Head of caudate nucleus (tissue), 42 donors: ENCODE data around the gene MIPEP.

Experiments
- DNase-seq, 42 donors: peaks; one replicate each; pipeline versions ENCODE4 v3.0.0 to v3.0.0-alpha.2; 2020 to 2021; ENCODE audit warnings: mixed read lengths in 7 of 42
- intact Hi-C: fragments of 100-400 bp; cut with DNase I; formaldehyde crosslinking; loops from one replicate; pipeline ENCODE4 v1.15.0; 2022

Gene MIPEP

DNA sequence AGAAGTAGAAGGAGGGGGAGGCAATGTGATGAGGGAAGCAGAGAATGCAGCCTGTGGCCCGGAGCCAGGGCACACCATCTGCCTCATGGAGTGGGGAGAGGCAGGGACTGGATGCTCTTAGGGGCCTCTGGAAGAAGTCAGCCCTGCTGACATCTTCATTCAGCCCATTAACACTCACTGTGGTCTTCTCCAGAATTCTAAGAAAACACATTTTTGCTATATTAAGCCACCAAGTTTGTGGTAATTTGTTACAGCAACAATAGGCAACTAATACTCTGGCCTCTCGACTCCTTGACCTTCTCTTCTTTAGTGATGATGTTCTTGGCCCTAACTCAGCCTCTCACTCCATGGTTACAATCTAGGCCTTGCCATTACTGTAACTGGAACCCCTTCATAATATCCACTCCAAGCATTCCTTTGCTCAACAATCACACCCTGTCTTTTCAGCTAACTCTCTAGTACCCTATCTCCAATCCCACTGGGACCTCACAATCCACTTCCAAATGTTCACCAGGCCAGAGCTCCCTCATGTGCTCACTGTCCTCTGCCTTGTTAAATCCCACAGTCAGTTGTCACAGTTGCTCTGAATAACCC, 98.5 kb downstream of the MIPEP start:
- DNase-seq = no peak

DNA sequence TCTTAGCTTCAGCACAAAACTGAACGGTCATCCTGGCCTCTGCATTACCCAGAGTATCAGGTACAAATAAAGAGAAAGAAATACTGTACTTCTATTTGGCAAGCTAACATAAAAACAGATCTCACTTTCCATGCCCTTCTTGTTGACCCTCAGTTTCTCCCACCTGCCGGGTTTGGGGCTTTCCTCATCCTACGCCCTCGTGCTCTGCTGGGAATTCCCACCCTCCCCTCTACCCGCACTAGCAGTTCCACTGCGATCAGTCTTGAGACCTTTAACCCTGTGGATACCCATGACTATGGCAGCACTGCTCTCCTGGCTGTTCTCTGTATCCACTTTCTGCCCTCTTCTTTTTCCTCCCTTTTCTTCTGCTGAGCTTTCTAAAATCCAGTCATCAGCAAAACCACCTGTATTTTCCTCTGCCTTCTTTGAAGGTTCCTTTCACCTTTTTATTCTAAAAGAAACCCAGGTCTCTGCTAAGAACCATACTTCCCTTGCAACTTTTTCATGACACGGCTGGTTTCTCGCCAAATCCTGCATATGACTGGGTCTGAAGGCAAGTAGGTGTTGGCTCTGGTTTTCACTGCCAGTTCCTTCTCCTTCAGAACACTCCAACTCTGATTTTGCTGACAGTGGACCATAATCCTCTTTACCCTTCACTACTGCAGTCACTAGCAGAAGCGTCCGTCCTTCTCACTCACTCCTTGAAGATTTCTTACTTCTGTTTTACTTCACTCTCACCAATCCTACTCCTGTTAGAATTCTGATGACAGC, 99.4 kb downstream of the MIPEP start:
- DNase-seq = no peak
- intact Hi-C loops = no loop called here

More for the DNA sequence above, 98.5 kb downstream of the MIPEP start:
- intact Hi-C loops = no loop called here

DNA sequence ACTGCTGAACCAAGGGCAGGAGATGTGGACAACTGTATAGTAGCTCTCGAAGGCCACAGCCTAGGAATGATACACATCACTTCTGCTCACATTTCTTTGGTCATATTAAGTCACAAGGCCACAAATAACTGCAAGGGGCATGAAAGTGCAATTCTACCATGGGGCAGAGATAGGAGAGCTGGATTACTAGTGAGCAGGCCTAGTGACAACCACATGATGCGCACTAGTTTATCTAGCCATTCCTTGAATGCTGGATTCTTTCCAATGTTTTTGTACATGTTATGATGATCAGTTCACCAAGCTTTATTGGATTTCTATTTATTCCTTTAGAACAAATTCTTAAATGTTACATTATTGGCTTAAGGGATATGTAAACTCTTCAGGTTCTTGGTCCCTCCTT, 100.7 kb downstream of the MIPEP start:
- DNase-seq = no peak
- intact Hi-C loops = no loop called here

DNA sequence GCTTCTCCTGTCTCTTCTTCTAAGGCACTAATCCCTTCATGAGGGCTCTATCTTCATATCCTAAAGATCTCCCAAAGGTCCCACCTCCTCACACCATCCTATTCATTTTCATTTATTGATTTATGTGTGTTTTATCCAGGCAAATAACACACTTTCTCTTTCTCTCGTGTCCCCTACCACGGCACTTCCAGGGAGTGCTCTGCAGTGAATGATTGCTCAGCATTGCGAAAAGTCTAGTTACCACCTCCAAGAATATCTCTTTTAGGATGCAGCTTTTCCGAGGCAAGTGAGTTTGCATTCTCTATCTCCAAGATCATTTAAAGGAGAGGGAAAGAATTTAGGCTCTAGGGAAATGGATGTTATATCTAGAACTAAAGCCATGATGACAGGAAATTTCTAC, 101.7 kb downstream of the MIPEP start:
- intact Hi-C loops = no loop called here
- DNase-seq = peak in 1 of 42 donors; percentile 10

DNA sequence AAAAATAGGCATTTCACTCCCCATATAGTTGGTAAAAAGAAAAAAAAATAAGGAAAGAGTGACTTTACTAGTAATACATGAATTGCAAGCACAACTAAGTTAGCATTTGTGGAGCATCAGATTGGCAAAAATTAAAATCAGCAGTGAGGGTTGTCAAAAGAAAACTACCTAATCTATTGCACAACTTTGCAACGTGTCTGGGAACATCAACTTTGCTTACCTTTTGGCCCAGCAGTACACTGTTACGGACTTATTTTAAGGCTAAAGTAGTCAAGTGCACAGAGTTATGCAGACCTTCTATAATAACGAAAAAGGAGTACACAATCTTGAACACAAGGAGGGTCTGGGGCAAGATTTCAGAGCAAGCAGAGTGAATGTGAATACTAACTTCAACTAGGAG, 102.6 kb downstream of the MIPEP start:
- intact Hi-C loops = no loop called here
- DNase-seq = no peak

DNA sequence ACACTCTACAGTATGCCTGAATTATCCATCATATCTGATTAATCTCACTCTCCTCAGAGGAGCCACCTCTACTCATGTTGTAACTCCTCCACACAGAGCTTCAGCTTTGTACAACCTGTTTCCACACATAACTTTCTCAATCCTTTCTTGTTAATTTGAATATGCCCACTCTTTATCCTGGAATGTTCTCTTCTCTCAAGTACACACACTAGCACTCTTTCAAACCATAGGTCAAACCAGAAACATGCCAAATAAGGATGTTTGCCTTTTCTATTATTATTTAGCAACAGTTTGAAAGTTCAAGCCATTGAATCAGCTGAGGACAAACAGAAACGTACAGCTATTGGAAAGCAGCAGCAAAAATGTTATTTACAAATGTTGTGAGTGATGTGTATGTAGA, 110.3 kb downstream of the MIPEP start:
- intact Hi-C loops = no loop called here
- DNase-seq = peak in 2 of 42 donors; percentile 28 to 38

DNA sequence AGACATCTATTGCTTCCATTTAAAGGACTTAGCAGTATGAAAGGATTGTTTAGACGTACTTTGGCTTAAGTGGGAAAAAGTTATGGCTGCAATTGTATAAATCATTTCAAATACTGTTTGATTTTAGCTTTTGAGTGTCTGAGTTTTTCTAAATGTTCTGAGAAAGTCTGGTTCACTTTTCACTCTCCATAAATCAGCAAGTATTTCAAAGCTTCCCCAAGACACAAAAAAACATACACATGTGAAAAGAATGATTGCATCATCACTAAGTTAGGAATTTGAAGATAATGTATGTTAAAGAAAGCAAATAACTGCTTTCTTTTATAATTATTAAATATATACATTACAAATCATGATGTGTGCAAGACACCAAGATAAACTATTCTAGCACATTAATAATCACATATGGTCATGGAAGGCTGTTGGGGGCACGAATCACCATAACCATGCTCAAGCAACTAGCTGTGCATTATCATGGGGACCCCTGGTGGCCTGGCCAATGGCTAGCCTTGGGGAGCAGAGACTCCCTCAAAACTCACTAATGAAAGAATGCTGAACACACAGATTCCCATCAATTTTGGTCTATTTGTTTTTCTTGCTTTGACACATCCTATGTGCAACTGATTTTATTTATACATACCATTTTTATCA, 111.1 kb downstream of the MIPEP start:
- DNase-seq = no peak
- intact Hi-C loops = no loop called here

DNA sequence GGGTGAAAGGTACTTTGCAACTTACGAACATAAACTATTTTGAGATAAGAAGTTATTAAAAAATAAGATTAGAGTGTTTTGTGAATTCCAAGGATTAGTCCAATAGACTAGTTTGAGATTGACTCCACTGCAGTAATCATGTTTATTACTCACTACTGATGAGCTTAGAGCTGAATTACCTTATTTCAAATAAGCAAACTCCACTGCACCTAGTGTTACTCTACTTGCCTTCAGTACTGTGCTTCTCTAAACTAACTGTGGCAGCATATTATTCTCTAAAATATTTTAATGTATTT, 111.7 kb downstream of the MIPEP start:
- DNase-seq = no peak
- intact Hi-C loops = no loop called here

DNA sequence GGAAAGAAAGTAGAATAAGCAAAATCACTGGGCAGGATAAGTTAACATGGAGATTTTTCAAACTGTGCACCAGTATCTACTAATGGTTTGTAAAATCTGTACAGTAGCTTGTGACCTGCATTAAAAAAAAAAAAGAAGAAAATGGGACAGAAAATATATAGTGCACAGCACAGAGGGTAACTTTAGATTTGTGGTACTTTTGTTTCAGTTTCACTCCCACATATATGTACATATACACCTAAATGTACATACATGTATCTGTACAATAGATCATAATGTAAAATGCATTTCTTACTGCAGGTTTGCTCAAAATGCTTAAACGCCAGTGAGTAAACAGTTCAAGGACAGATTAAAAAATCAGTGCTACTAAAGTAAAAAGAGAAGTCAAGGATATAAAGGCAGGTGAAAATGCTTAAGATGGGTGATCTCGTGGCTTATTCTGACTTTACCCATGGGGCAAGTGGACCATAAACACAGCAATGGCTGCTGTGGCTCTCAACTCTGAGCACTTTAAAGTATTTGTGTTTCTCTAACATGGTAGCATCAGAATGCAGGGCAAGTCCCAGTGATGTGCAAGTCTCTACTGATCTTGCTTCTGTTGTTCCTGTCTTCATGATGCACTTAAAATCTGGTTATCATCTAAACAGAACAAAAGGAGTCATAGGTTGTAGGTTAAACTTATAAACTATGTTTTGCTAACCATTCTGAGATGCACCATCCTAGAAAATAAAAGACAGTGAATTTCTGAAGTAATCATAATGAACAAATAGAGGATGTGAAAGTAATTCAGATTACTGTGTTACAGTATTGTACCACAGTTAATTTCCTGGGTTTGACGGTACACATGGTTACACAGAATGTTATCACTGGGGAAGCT, 112.3 kb downstream of the MIPEP start:
- intact Hi-C loops = no loop called here

DNA sequence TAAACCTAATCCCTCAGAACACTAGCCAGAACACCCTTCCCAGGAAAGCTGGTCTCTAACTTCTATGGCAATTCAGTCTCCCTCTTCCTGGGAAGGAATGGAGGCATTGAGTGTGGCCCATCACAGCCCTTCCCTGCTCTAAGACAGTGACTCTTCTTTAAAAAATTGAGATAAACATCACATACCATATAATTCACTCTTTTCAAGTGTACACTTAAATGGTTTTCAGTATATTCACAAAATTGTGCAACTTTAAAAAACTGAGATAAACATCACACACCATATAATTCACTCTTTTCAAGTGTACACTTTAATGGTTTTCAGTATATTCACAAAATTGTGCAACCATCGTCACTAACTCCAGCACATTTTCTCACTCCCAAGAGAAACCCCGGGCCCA, 116.5 kb downstream of the MIPEP start:
- no peak for DNase-seq
- intact Hi-C loops = no loop called here

More for the DNA sequence above, 112.3 kb downstream of the MIPEP start:
- no peak for DNase-seq

DNA sequence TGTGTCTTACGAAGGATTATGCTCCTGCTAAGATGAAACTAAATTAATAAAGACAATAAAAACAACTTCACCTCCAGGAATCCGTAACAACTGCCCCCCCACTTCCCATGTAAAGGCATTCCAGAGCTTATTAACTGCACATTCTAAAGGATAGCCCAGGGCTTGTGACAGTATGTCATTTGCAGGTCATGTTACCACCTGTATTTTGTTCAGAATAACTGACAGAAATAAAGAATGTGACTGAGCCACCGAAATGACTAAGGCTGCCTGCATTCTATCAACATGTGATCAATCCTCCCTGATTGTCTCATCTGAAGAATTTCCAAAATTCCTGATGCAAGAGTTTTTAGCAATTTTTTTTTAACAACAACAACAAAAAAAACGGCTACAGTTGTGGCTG, 117.2 kb downstream of the MIPEP start:
- DNase-seq = no peak
- intact Hi-C loops = no loop called here

DNA sequence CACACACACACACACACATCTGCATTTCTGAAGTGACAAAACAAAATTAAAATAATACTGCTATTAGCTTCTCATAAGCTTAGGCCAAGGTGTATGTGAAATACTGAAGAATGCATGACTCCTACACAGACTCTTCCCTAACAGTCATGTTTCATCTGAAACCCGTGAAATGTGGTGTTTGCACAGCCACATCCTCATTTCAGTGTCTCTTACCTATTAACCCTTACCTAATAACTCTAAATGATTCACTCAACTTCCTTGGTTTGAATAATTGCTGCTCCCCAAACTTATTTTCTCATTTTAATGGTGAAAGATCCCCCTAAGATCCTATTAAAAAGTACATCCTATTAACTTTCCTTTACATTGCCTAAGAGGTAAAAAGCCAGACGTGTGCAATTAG, 117.6 kb downstream of the MIPEP start:
- intact Hi-C loops = no loop called here
- no peak for DNase-seq

DNA sequence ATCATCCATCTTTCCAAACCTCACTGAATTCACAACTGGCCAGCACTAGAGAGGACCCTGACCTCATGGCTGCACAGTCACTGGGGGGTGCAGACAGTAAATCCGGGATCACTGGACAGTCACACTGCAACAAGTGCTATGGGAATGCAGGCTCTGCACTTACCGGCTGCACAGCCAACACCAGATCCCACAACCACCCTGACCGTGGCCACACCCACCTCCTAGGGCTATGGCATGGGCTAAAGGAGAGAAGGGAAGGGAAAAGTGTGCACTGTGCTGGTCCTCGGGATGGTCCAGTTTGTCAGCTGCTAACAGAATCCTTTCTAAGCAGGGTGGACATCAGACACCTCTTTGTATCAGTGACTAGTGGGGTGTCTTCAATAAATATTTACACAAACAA, 118.2 kb downstream of the MIPEP start:
- intact Hi-C loops = no loop called here
- DNase-seq = no peak

DNA sequence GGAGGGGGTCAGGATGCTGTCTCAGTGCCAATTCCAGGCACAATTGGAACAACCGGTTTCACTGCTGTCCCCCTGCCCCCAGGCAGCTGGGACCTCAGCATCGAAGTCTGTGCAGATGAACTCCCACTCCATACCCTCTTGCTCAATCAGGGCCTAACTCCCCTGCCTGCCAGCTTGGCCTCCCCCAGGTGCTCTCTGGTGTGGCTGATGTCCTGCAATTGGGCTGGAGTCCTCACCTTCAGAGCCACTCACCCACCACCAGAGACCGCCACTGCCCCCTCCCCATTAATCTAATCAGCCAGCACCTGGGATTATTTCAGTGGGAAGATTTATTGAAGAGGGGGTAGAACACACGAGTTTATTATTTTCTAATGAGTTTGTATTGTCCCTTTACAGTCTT, 118.8 kb downstream of the MIPEP start:
- intact Hi-C loops = no loop called here
- DNase-seq = no peak

DNA sequence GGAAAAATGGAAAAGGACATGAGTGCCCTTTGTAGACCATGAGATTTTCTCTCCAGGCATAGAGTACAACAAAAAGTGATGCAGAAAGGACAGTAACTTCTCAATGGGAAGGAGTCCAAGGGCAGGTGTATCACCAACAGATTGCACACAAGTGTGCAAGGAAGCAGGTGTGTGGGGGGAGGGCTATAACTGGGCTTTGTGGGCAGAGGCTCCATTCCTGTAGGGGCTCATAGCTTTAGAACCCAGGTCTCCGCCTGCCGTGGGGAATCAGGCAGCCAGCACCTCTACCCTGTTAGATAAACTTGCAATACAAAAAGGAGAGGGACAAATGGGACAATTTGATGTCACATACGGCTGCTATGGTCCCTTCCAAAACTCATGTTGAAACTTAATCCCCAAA, 119.8 kb downstream of the MIPEP start:
- DNase-seq = no peak
- intact Hi-C loops = no loop called here

DNA sequence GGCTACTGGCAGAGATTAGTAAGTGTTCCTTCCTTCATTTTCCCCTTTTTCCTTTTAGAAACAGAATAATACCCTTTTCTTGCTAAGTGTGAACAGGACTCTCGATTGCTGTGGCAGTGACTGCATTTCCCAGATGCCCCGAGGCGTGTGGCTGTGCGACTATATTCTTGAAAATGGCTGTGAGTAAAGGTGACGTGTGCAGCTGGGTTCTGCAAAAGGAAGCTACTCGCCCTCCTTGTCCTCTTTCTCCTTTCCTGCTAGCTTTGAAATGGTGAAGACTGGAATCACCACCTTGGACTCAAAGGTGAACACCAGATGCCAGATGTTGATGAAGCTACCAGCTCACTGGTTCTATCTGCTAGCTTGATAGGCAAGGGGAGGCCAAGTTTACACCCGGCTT, 121.4 kb downstream of the MIPEP start:
- intact Hi-C loops = no loop called here
- DNase-seq = no peak

DNA sequence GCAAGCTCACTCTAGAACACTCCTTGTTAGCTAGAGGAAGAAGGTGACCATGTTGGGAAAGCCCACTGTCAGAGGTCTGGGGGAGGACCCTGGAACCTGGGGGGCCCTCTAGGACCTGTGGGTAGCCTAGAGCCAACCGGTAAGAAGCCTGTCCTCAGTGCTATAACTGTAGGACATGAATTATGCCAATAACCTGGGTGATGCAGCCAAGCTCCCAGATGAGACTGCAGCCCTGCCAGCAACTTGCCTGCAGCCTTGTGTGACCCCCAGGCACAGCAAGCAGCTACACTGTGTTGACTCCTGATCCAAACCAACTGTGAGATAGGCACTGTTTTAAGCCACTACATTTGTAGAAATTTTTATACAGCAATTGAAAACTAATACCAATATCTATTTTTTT, 122.3 kb downstream of the MIPEP start:
- intact Hi-C loops = no loop called here
- no peak for DNase-seq

DNA sequence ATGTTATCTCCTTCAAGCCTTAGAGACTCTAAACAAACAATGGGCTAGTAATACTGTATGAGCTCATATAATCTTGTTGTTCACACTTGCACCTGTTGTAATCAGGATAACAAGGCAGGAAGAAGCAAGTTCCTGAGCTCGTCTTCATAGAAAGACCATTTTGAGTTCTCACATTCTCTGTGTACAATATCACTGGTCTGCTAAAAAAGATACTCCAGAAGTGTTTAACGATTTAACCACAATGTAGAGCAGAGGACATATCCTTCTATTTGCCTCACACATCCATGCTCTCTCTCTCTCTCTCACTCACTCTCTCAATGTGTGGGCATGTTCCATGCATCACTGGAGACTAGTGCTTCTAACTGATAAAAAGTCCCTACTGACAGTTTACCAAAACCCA, 122.9 kb downstream of the MIPEP start:
- intact Hi-C loops = no loop called here

DNA sequence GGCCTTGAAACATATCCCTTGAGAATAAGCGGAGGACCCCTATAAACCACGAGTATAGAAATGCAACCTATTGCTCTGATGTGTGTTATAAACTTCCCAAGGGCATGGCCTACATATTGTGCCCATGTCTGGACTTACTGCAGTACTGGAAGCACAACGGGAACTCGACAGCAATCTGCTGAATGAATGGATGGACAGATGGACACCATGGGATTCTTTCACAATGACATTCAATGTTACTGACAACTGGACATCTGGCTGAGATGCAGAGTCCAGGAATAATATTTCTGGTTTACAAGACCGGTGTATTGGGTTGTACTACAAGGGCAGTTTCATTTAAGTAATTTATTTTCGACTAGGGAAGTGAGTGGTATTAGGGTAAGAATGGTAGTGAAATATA, 123.7 kb downstream of the MIPEP start:
- DNase-seq = no peak
- intact Hi-C loops = no loop called here

More for the DNA sequence above, 122.9 kb downstream of the MIPEP start:
- no peak for DNase-seq

DNA sequence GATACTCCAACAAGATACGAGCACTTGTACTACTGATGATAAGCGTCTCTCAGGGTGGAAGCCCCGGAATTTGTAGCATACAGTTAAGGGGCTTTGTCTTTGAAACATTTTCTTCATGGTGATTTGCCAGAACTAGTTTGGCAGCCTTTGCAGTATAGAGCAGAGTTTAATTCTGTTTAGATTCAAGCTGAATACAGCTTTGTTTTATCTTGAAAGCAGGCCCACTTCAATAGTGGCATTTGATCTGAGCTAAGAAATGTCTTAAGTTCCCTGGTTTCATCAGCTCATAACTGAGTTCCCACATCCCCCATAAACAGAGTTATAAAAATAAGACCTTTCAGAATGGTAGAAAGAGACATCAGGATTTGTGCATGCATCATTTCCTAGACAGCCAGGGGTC, 125.9 kb downstream of the MIPEP start:
- DNase-seq = no peak
- intact Hi-C loops = no loop called here
